CD14-positive monocyte (primary cell): ENCODE measurements around the gene RNF181. TPM values are rescaled to one million over a fixed set of nuclear protein-coding genes. Genes with fewer than 3 reads are reported as not detected.

ENCODE experiments used
- DNase-seq, 3 donors: peaks; one replicate each; pipeline ENCODE4 v3.0.0-alpha.2; 2011 to 2022
- H2AFZ ChIP-seq: 2 replicates; pipeline ENCODE4 v1.6.0; 2012; ENCODE audit warnings: mild to moderate bottlenecking, low read depth, low read length, inconsistent platforms; ENCODE audit not compliant: insufficient read depth, poor library complexity, severe bottlenecking
- H3K27ac ChIP-seq, 2 donors: 1 replicate in 1 of 2; 2 replicates in 1 of 2; pipeline ENCODE4 v1.5.1; 2012 to 2013; ENCODE audit warnings: low read length in 2 of 2, control low read depth in 1 of 2, inconsistent platforms in 1 of 2, low read depth in 1 of 2, mild to moderate bottlenecking in 1 of 2
- H3K27me3 ChIP-seq, 2 donors: one replicate each; pipeline versions ENCODE4 v1.6.0 to v1.6.1; 2011 to 2013; ENCODE audit warnings: low read length in 2 of 2; ENCODE audit not compliant: control insufficient read depth in 2 of 2, insufficient read depth in 2 of 2
- H3K36me3 ChIP-seq, 2 donors: replicated peaks in 1 of 2; 1 replicate in 1 of 2; 2 replicates in 1 of 2; pipeline versions ENCODE4 v1.5.1 to v1.6.1; 2012 to 2013; ENCODE audit warnings: low read length in 2 of 2, control low read depth in 1 of 2, inconsistent platforms in 1 of 2, mild to moderate bottlenecking in 1 of 2; ENCODE audit not compliant: insufficient read depth in 2 of 2, control insufficient read depth in 1 of 2
- H3K4me1 ChIP-seq, 2 donors: 1 replicate in 1 of 2; 2 replicates in 1 of 2; pipeline versions ENCODE4 v1.5.1 to v1.6.1; 2012 to 2013; ENCODE audit warnings: low read length in 2 of 2, control low read depth in 1 of 2, inconsistent platforms in 1 of 2, mild to moderate bottlenecking in 1 of 2, moderate library complexity in 1 of 2; ENCODE audit not compliant: insufficient read depth in 2 of 2, control insufficient read depth in 1 of 2
- H3K4me2 ChIP-seq: replicated peaks from 2 replicates; pipeline ENCODE3; 2012; ENCODE audit warnings: low read length, moderate library complexity, mild to moderate bottlenecking; ENCODE audit not compliant: poor library complexity, severe bottlenecking; ENCODE audit errors: extremely low read depth
- H3K4me3 ChIP-seq, 3 experiments: fragments of 200-600 bp in 1 of 3; sonication (generic) in 1 of 3; replicated peaks in 1 of 3; 1 replicate in 2 of 3; 2 replicates in 1 of 3; pipeline ENCODE4 v1.5.1; 2011 to 2013; ENCODE audit warnings: low read length in 3 of 3, mild to moderate bottlenecking in 3 of 3, control low read depth in 2 of 3, low read depth in 2 of 3, inconsistent platforms in 1 of 3, moderate library complexity in 1 of 3
- H3K79me2 ChIP-seq: 2 replicates; pipeline ENCODE4 v1.6.0; 2012; ENCODE audit warnings: mild to moderate bottlenecking, control low read depth, inconsistent platforms, low read length, moderate library complexity; ENCODE audit not compliant: insufficient read depth
- H3K9ac ChIP-seq: 2 replicates; pipeline ENCODE4 v1.6.0; 2017; ENCODE audit warnings: low read length, mild to moderate bottlenecking; ENCODE audit not compliant: insufficient read depth, poor library complexity, severe bottlenecking
- H3K9me3 ChIP-seq, 2 donors: replicated peaks in 1 of 2; 1 replicate in 1 of 2; 2 replicates in 1 of 2; pipeline versions ENCODE4 v1.5.1 to v1.6.1; 2012 to 2013; ENCODE audit warnings: low read length in 2 of 2, control low read depth in 1 of 2; ENCODE audit not compliant: control insufficient read depth in 1 of 2, insufficient read depth in 1 of 2
- H4K20me1 ChIP-seq: 2 replicates; pipeline ENCODE4 v1.6.0; 2012; ENCODE audit warnings: mild to moderate bottlenecking, low read length, control low read depth, moderate library complexity; ENCODE audit not compliant: insufficient read depth
- H3K27ac Mint-ChIP-seq, 7 donors: one replicate each; pipeline ENCODE4 v1.8.0; 2020; ENCODE audit warnings: mild to moderate bottlenecking in 7 of 7, mixed read lengths in 7 of 7, moderate library complexity in 6 of 7, inconsistent platforms in 2 of 7
- H3K27me3 Mint-ChIP-seq, 3 donors: one replicate each; pipeline ENCODE4 v1.8.0; 2021 to 2022; ENCODE audit warnings: low read depth in 3 of 3, mild to moderate bottlenecking in 3 of 3, mixed read lengths in 3 of 3, moderate library complexity in 3 of 3, inconsistent platforms in 1 of 3
- H3K36me3 Mint-ChIP-seq, 2 donors: one replicate each; pipeline ENCODE4 v1.8.0; 2020; ENCODE audit warnings: mixed read lengths in 2 of 2, inconsistent platforms in 1 of 2, mild to moderate bottlenecking in 1 of 2
- H3K4me1 Mint-ChIP-seq: one replicate; pipeline ENCODE4 v1.8.0; 2020; ENCODE audit warnings: mild to moderate bottlenecking, mixed read lengths
- H3K4me3 Mint-ChIP-seq, 2 donors: one replicate each; pipeline ENCODE4 v1.8.0; 2020; ENCODE audit warnings: mild to moderate bottlenecking in 2 of 2, mixed read lengths in 2 of 2, moderate library complexity in 1 of 2
- H3K9me3 Mint-ChIP-seq, 7 donors: one replicate each; pipeline ENCODE4 v1.8.0; 2020 to 2022; ENCODE audit warnings: mixed read lengths in 7 of 7, mild to moderate bottlenecking in 6 of 7, moderate library complexity in 6 of 7, inconsistent platforms in 2 of 7
- CTCF ChIP-seq: fragments of 200-600 bp; IDR thresholded peaks from one replicate; pipeline ENCODE4 v1.8.0; 2022; ENCODE audit warnings: antibody characterized with exemption, mild to moderate bottlenecking
- WGBS: methylation state at CpG from one replicate; pipeline ENCODE4 v1.1.5; 2013; ENCODE audit warnings: missing lambda C conversion rate; ENCODE audit not compliant: insufficient coverage; 5-methylcytosine and 5-hydroxymethylcytosine counted together
- intact Hi-C, 2 donors: fragments of 100-400 bp; cut with micrococcal nuclease; formaldehyde crosslinking; loops; one replicate each; pipeline versions ENCODE4 v1.15.0 to v1.15.1; 2023
- polyA plus RNA-seq, 3 donors: library from polyadenylated mRNA; depleted of rRNA in 1 of 3; unstranded in 2 of 3; stranded (reverse) in 1 of 3; fragments of 300-500 nt in 2 of 3; fragments of >200 nt in 1 of 3; fragmentation: Illumina TruSeq in 2 of 3; gene quantifications; 1 replicate in 2 of 3; 2 replicates in 1 of 3; pipeline ENCODE4 v1.2.3, GENCODE V29; 2012 to 2021

RNF181 gene
- polyA plus RNA-seq, 3 donors = 254 to 475 (median 382) TPM

GRCh38 chr2:85604568-85605339, 9.2 kb downstream of the RNF181 start:
- H3K36me3 Mint-ChIP-seq = peaks cover 28 to 33% of the 10 kb centered on the region in 2 donors
- H3K4me3 Mint-ChIP-seq = no peak overlapping the region
- H3K9me3 Mint-ChIP-seq = no peaks in the 10 kb centered on the region
- WGBS = 94% methylated on average over 2 of the region's 6 CpGs
- peaks cover 21 to 47% of the 10 kb centered on the region in 2 donors for H3K36me3 ChIP-seq
- no peak overlapping the region for H2AFZ ChIP-seq
- no peaks in the 10 kb centered on the region for H3K9me3 ChIP-seq
- H3K4me1 ChIP-seq = peaks cover 23 to 37% of the 10 kb centered on the region in 2 donors
- peaks cover under 1 to 4% (median 3%) of the 10 kb centered on the region in 3 donors for H3K27me3 Mint-ChIP-seq
- no peak overlapping the region for H3K9ac ChIP-seq
- intact Hi-C loops = loop anchor here (5.0 kb wide), 2 partner anchors 37 to 42 kb away; partner anchors contain the start of gene GGCX (in 1 of the 2)
- no peak for DNase-seq
- H3K27ac Mint-ChIP-seq = no peak overlapping the region
- no peaks in the 10 kb centered on the region for H3K27me3 ChIP-seq
- H3K79me2 ChIP-seq = peaks cover 14% of the 10 kb centered on the region
- no peak overlapping the region for H3K27ac ChIP-seq
- peaks cover 46% of the 10 kb centered on the region for H3K4me1 Mint-ChIP-seq
- no peak overlapping the region for H3K4me2 ChIP-seq
- TF ChIP-seq CTCF = no peak
- H3K4me3 ChIP-seq = no peak overlapping the region
- H4K20me1 ChIP-seq = peaks cover 61% of the 10 kb centered on the region

- H3K4me3 Mint-ChIP-seq = no peak overlapping the region
- H3K4me3 ChIP-seq = no peak overlapping the region
- H3K27me3 ChIP-seq = no peaks in the 10 kb centered on the region
- H3K4me1 ChIP-seq = peaks cover 27 to 43% of the 10 kb centered on the region in 2 donors
- no peak overlapping the region for H3K9ac ChIP-seq
- H4K20me1 ChIP-seq = peaks cover 63% of the 10 kb centered on the region
- H3K36me3 Mint-ChIP-seq = peaks cover 26 to 39% of the 10 kb centered on the region in 2 donors
- 71% methylated on average over 1 of the region's 4 CpGs for WGBS
- H3K79me2 ChIP-seq = peaks cover 20% of the 10 kb centered on the region
- intact Hi-C loops = no loop called here
- H3K4me2 ChIP-seq = no peak overlapping the region
- no peak for TF ChIP-seq CTCF
- no peaks in the 10 kb centered on the region for H3K9me3 Mint-ChIP-seq
- no peak overlapping the region for H2AFZ ChIP-seq
- no peaks in the 10 kb centered on the region for H3K9me3 ChIP-seq
- no peak for DNase-seq
- no peak overlapping the region for H3K27ac Mint-ChIP-seq
- peaks cover 21 to 43% of the 10 kb centered on the region in 2 donors for H3K36me3 ChIP-seq
- H3K4me1 Mint-ChIP-seq = peaks cover 51% of the 10 kb centered on the region
- peaks cover 0 to 4% (median 1%) of the 10 kb centered on the region in 3 donors for H3K27me3 Mint-ChIP-seq
- H3K27ac ChIP-seq = peak overlapping the region in 1 of 2 donors; percentile 8
Observed at GRCh38 chr2:85605406-85606115, 10.0 kb downstream of the RNF181 start.
